Hepatocyte (in vitro differentiated cells): ENCODE measurements around the gene CHMP6. TPM values are rescaled to one million over a fixed set of nuclear protein-coding genes. Genes with fewer than 3 reads are reported as not detected.

Source experiments
- DNase-seq: peaks from one replicate; pipeline ENCODE4 v3.0.0-alpha.2; 2016; ENCODE audit warnings: low spot score
- H2AFZ ChIP-seq: fragments of 200-600 bp; sonication (generic); 2 replicates; pipeline ENCODE4 v1.6.0; 2016; ENCODE audit warnings: antibody characterized with exemption, mild to moderate bottlenecking
- H3K27ac ChIP-seq: fragments of 200-600 bp; sonication (generic); 2 replicates; pipeline ENCODE4 v1.5.1; 2016; ENCODE audit warnings: mild to moderate bottlenecking
- H3K27me3 ChIP-seq: fragments of 200-600 bp; sonication (generic); 2 replicates; pipeline ENCODE4 v1.6.1; 2016
- H3K36me3 ChIP-seq: fragments of 200-600 bp; sonication (generic); replicated peaks from 2 replicates; pipeline ENCODE4 v1.5.1; 2016; ENCODE audit warnings: low read depth; ENCODE audit not compliant: insufficient read depth
- H3K4me1 ChIP-seq: fragments of 200-600 bp; sonication (generic); 2 replicates; pipeline ENCODE4 v1.5.1; 2016; ENCODE audit warnings: mild to moderate bottlenecking, moderate library complexity; ENCODE audit not compliant: insufficient read depth
- H3K4me2 ChIP-seq: fragments of 200-600 bp; sonication (generic); 2 replicates; pipeline ENCODE4 v1.6.0; 2016
- H3K4me3 ChIP-seq: fragments of 200-600 bp; sonication (generic); 2 replicates; pipeline ENCODE4 v1.5.1; 2016; ENCODE audit warnings: mild to moderate bottlenecking
- H3K79me2 ChIP-seq: fragments of 200-600 bp; sonication (generic); 2 replicates; pipeline ENCODE4 v1.6.0; 2017; ENCODE audit warnings: mild to moderate bottlenecking
- H3K9me2 ChIP-seq: fragments of 200-600 bp; sonication (generic); replicated peaks from 2 replicates; pipeline ENCODE4 v1.6.0; 2017; ENCODE audit warnings: mild to moderate bottlenecking; ENCODE audit not compliant: insufficient read depth
- H3K9me3 ChIP-seq: fragments of 200-600 bp; sonication (generic); 2 replicates; pipeline ENCODE4 v1.5.1; 2016; ENCODE audit warnings: low read depth, mild to moderate bottlenecking
- H4K20me1 ChIP-seq: fragments of 200-600 bp; sonication (generic); 2 replicates; pipeline ENCODE4 v1.6.0; 2016; ENCODE audit warnings: mild to moderate bottlenecking; ENCODE audit not compliant: insufficient read depth, poor library complexity, severe bottlenecking
- CTCF ChIP-seq: fragments of 200-600 bp; sonication (generic); IDR thresholded peaks from 2 replicates; pipeline ENCODE4 v1.5.1; 2016; ENCODE audit warnings: antibody characterized with exemption, mild to moderate bottlenecking; ENCODE audit not compliant: poor library complexity
- EZH2 ChIP-seq: fragments of 200-600 bp; sonication (generic); IDR thresholded peaks from 2 replicates; pipeline ENCODE4 v1.6.1; 2016; ENCODE audit warnings: antibody characterized with exemption, mild to moderate bottlenecking, borderline replicate concordance
- EZH2phosphoT487 ChIP-seq: fragments of 200-600 bp; sonication (generic); IDR thresholded peaks from one replicate; pipeline ENCODE4 v1.6.1; 2018; ENCODE audit warnings: antibody characterized with exemption, mild to moderate bottlenecking, low read depth, moderate library complexity; ENCODE audit not compliant: unreplicated experiment, severe bottlenecking
- WGBS: methylation state at CpG from one replicate; pipeline ENCODE4 v1.1.6; 2016; ENCODE audit warnings: low lambda C conversion rate; ENCODE audit errors: missing lambda C conversion rate; 5-methylcytosine and 5-hydroxymethylcytosine counted together
- polyA plus RNA-seq: library from polyadenylated mRNA; unstranded; fragments of >200 nt; fragmentation: Nextera tagmentation; extraction: Ambion mirVana; gene quantifications from 2 replicates; pipeline ENCODE4 v1.2.1, GENCODE V29; 2016
- total RNA-seq: library from RNA; depleted of rRNA; stranded (reverse); fragments of >200 nt; gene quantifications from 2 replicates; pipeline ENCODE4 v1.2.3, GENCODE V29; 2014

Gene CHMP6
- total and polyA plus RNA-seq, 2 experiments from 2014 or later = 16.9 to 38.3 TPM

GRCh38 chr17:81037798-81038733 lies 46.4 kb downstream of the CHMP6 start:
- Histone ChIP-seq H3K27ac (no peak overlapping the region), H3K9me3 (no peaks in the 10 kb centered on the region), H3K4me1 (peaks cover 42% of the 10 kb centered on the region), H3K4me3 (no peak overlapping the region), H4K20me1 (peaks cover 34% of the 10 kb centered on the region), H3K36me3 (no peaks in the 10 kb centered on the region), H3K27me3 (no peaks in the 10 kb centered on the region), H3K4me2 (peak overlapping the region; percentile 91), H2AFZ (no peak overlapping the region), H3K79me2 (peaks cover 75% of the 10 kb centered on the region), H3K9me2 (no peaks in the 10 kb centered on the region)
- no peak for DNase-seq
- WGBS = 87% methylated on average over 30 of the region's 30 CpGs
- TF ChIP-seq CTCF (no peak), EZH2 (no peak), EZH2phosphoT487 (no peak)

- TF ChIP-seq EZH2phosphoT487 = no peak
- TF ChIP-seq EZH2 = no peak
- no peak for TF ChIP-seq CTCF
- Histone ChIP-seq H3K4me2 (no peak overlapping the region), H3K27me3 (no peaks in the 10 kb centered on the region), H3K4me3 (no peak overlapping the region), H2AFZ (no peak overlapping the region), H3K36me3 (no peaks in the 10 kb centered on the region), H3K9me3 (no peaks in the 10 kb centered on the region), H3K27ac (no peak overlapping the region), H3K4me1 (peaks cover 45% of the 10 kb centered on the region), H3K9me2 (no peaks in the 10 kb centered on the region), H4K20me1 (peaks cover 34% of the 10 kb centered on the region), H3K79me2 (peaks cover 80% of the 10 kb centered on the region)
- WGBS = 92% methylated on average over 16 of the region's 16 CpGs
- no peak for DNase-seq
Measured at GRCh38 chr17:81039096-81039495, 47.5 kb downstream of the CHMP6 start.

- H2AFZ ChIP-seq = no peak overlapping the region
- H3K9me3 ChIP-seq = no peaks in the 10 kb centered on the region
- no peaks in the 10 kb centered on the region for H3K9me2 ChIP-seq
- DNase-seq = no peak
- 66% methylated on average over 28 of the region's 28 CpGs for WGBS
- peaks cover 41% of the 10 kb centered on the region for H4K20me1 ChIP-seq
- TF ChIP-seq EZH2 (no peak), EZH2phosphoT487 (no peak), CTCF (no peak)
- peaks cover 89% of the 10 kb centered on the region for H3K79me2 ChIP-seq
- H3K4me2 ChIP-seq = peak overlapping the region; percentile 63
- H3K36me3 ChIP-seq = no peaks in the 10 kb centered on the region
- H3K4me1 ChIP-seq = peaks cover 55% of the 10 kb centered on the region
- no peak overlapping the region for H3K4me3 ChIP-seq
- peak overlapping the region; percentile 8 for H3K27ac ChIP-seq
- no peaks in the 10 kb centered on the region for H3K27me3 ChIP-seq
Measured at GRCh38 chr17:81039854-81040758, 48.5 kb downstream of the CHMP6 start.
